ENCODE results near the gene TIE1. TPM values are rescaled to one million over a fixed set of nuclear protein-coding genes. Genes with fewer than 3 reads are reported as not detected.

Gene TIE1
- total and polyA plus RNA-seq, 2 donors (not counting 3 experiments of a cell fraction or from before 2014, with no cell fraction given), result 531 to 620 TPM

GRCh38 chr1:43321331-43321891 is 20.6 kb downstream of the TIE1 start:
- CTCF ChIA-PET, result interaction anchor here (0.8 to 2.3 kb wide), 3 partner anchors 47 to 94 kb away, joined by 3 to 8 read pairs (median 5); partner anchors contain the start of gene ELOVL1
- POLR2A ChIA-PET, result interaction anchor here (0.9 to 1.4 kb wide), 2 partner anchors 12 to 27 kb away, joined by 3 read pairs; no protein-coding TSS in a partner anchor

More at GRCh38 chr1:43321331-43321891, 20.6 kb downstream of the TIE1 start:
- Histone ChIP-seq H3K79me2 (ENCODE audit: control insufficient read depth, insufficient read depth, low read length) (no peaks in the 10 kb centered on the region), H3K4me2 (ENCODE audit: insufficient read depth, low read length) (no peak overlapping the region), H3K27ac (ENCODE audit: insufficient read depth, low read depth, low read length) (no peak overlapping the region), H3K36me3 (ENCODE audit: control insufficient read depth in 2 of 2, extremely low read depth in 1 of 2, insufficient read depth in 2 of 2, low read length in 2 of 2) (peaks cover 41 to 71% of the 10 kb centered on the region in 2 experiments), H3K4me1 (ENCODE audit: control insufficient read depth, extremely low read depth, insufficient read depth, low read length) (no peaks in the 10 kb centered on the region), H3K9me1 (replicated peaks; ENCODE audit: control insufficient read depth, extremely low read depth, insufficient read depth, low read length) (no peaks in the 10 kb centered on the region), H3K27me3 (ENCODE audit: control insufficient read depth in 2 of 2, insufficient read depth in 2 of 2, low read length in 2 of 2) (no peaks in the 10 kb centered on the region), H4K20me1 (replicated peaks; ENCODE audit: control insufficient read depth, extremely low read depth, insufficient read depth, low read length) (no peaks in the 10 kb centered on the region), H3K4me3 (replicated peaks in 1 of 3; ENCODE audit: insufficient read depth in 1 of 3, low read depth in 1 of 3, low read length in 3 of 3) (no peak overlapping the region), H3K9ac (replicated peaks; ENCODE audit: extremely low read depth, insufficient read depth, low read length) (no peak overlapping the region), H2AFZ (ENCODE audit: low read depth, low read length) (no peak overlapping the region), H3K9me3 (replicated peaks; ENCODE audit: control insufficient read depth, insufficient read depth, low read length) (no peaks in the 10 kb centered on the region)
- dilution Hi-C loops (cut with MboI; ENCODE audit: extremely low pct_ligation_motif_present, low sequenced_read_pairs), result no loop called here
- TF ChIP-seq POLR2A (IDR thresholded peaks at IDR 0.05; ENCODE audit: low read depth, low read length) (no peak), EZH2 (IDR thresholded peaks at IDR 0.05; ENCODE audit: borderline replicate concordance, low read depth, low read length, severe bottlenecking) (no peak), POLR2AphosphoS5 (IDR thresholded peaks at IDR 0.05; ENCODE audit: insufficient read depth, low read depth, low read length) (peak; percentile 20), MYC (IDR thresholded peaks at IDR 0.05; ENCODE audit: low read depth, low read length) (no peak), FOS (IDR thresholded peaks at IDR 0.05; ENCODE audit: borderline replicate concordance, insufficient read depth, low read length) (no peak)
- TF ChIP-seq, protein P1, sequence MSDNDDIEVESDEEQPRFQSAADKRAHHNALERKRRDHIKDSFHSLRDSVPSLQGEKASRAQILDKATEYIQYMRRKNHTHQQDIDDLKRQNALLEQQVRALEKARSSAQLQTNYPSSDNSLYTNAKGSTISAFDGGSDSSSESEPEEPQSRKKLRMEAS (IDR thresholded peaks at IDR 0.05; ENCODE audit: insufficient read depth, insufficient read length), result no peak
- TF ChIP-seq, protein P2, sequence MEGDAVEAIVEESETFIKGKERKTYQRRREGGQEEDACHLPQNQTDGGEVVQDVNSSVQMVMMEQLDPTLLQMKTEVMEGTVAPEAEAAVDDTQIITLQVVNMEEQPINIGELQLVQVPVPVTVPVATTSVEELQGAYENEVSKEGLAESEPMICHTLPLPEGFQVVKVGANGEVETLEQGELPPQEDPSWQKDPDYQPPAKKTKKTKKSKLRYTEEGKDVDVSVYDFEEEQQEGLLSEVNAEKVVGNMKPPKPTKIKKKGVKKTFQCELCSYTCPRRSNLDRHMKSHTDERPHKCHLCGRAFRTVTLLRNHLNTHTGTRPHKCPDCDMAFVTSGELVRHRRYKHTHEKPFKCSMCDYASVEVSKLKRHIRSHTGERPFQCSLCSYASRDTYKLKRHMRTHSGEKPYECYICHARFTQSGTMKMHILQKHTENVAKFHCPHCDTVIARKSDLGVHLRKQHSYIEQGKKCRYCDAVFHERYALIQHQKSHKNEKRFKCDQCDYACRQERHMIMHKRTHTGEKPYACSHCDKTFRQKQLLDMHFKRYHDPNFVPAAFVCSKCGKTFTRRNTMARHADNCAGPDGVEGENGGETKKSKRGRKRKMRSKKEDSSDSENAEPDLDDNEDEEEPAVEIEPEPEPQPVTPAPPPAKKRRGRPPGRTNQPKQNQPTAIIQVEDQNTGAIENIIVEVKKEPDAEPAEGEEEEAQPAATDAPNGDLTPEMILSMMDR (IDR thresholded peaks at IDR 0.05; ENCODE audit: extremely low read depth in 1 of 2, insufficient read depth in 1 of 2, low read depth in 1 of 2, low read length in 2 of 2), result no peak
- no peak for FAIRE-seq
- no TSS peak for BruUV-seq (replicated peaks)
- DNase-seq (ENCODE audit: low read depth, low spot score), result no peak
- intact Hi-C loops (cut with micrococcal nuclease), result no loop called here
